Fibroblast of skin of right quadriceps (primary cell): Measurements from ENCODE around the gene ATG13.
"Not testable (repeated sequence)": the region's sequence is repeated elsewhere in the genome, so short reads cannot be mapped to it uniquely, and the experiment has no call there.

Source experiments
- DNase-seq: peaks from one replicate; pipeline ENCODE4 v3.0.0-alpha.2; 2013

The ATG13 gene

GRCh38 chr11:46649180-46649738, 31.9 kb downstream of the ATG13 start:
- DNase-seq: peak; percentile 96

GRCh38 chr11:46655631-46656030, 38.3 kb downstream of the ATG13 start:
- DNase-seq: no peak

- DNase-seq: no peak
These were observed 39.8 kb downstream of the ATG13 start for GRCh38 chr11:46657186-46657585.

DNA sequence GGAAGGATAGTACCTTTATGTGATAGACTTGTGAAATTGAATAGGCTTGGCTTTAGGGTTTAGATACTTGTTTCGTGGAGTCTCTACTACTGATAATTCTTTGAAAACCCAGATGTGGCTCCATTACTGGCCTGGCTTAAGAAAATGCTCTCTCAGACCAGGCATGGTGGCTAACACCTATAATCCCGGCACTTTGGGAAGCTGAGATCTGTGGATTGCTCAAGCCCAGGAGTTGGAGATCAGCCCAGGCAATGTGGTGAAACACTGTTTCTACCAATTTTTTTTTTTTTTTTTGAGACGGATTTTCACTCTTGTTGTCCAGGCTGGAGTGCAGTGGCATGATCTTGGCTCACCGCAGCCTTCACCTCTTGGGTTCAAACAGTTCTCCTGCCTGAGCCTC, 40.9 kb downstream of the ATG13 start:
- DNase-seq: peak; percentile 45

- DNase-seq: peak; percentile 32
These were observed 42.6 kb downstream of the ATG13 start for GRCh38 chr11:46659908-46660307.

- no peak for DNase-seq
These were observed 44.5 kb downstream of the ATG13 start for GRCh38 chr11:46661836-46662235.

GRCh38 chr11:46662366-46662765, 45.0 kb downstream of the ATG13 start:
- DNase-seq: no peak

DNA sequence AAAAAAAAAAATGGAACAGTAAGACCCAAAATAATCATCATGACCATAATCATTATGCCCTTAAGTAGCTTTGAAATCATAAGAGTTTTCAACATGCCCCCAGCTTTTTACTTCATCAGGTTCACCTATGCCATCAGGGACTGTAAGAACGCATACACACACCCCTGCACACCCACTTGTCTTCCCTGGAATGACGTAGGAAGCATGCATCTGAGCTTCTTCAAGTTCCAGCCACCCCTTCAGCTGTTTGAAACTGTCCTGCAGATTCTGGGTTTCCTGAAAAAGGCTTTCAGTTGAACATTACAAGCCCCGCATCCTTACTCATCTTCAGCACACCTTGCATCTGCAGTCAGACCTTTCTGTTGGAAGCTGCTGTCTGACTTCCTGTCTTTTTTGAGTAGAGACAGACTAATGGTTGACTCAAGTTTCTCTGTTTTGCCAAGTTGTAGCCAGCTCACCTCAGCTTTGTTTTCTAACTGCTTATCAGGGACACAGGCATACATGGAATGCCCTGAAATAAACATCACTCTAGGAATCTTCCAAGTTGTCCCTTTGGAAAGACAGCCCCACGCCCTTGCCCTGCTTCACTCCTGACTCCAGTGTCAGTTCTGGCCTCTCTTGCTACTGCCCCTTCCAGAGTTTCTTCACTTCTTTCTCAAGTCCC, 46.1 kb downstream of the ATG13 start:
- no peak for DNase-seq

- DNase-seq: no peak
These were observed 47.3 kb downstream of the ATG13 start for GRCh38 chr11:46664612-46665011.

GRCh38 chr11:46665356-46665755, 48.0 kb downstream of the ATG13 start:
- no peak for DNase-seq

DNA sequence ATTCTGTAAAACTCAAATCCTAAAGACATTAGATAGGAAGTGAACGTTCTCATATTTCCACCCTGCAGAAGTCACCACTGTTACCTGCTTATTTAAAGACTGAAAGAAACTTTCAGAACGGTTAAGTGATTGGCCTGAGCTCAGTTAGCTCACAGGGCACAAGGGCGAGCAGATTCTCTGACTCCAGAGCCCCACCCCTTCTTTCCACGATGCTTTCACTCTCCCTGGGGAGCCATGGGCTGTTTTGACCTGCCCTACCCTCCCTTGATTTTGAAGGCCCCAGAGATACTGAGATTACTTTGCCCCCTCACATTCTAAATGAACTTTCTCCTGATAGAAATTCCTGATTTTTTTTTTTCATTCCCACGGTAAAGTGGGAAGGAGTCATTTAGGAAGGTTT, 49.2 kb downstream of the ATG13 start:
- DNase-seq: no peak

DNA sequence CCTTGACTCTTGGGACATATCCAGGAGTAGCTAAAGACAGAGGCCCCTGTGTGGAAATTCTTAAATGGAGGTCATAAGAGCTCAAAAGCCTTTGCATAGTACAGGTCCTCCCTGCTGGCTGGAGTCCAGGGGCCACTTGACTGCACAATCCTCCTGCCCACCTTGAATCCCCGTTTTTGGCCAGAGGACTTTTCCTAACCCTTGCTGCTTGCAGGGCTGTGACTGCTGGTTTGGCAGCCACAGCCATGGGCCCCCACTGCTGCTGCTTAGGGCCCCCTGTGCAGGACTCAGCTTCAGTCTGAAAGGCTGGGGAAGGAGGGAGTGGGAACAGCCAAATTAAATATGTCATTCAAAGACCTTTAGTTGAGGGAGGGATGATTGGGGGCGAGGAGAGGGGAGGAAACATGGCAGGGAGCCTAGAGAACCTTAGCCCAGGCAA, 49.7 kb downstream of the ATG13 start:
- DNase-seq: no peak

GRCh38 chr11:46668480-46669085, 51.2 kb downstream of the ATG13 start:
- DNase-seq: no peak

DNA sequence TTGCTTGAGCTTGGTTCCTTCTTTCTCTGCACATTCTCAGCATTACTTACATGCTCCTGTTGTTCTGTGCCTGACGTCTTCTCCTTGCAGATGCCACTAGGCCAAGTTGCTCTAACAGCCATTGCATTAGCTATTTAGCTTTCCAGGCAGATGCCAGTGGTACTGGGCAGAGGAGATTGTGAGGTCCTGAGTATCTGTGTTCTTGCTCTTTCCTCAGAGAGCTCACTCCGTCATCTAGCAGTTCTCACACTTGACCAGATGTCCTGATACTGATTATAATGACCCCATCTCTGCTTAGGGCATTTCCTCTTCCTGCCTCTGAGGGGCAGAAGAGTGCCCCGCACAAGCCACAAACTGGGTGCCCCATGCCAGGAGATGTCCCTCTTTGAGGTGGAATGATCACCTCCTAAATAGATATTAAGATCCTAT, 52.4 kb downstream of the ATG13 start:
- DNase-seq: no peak

- not testable (repeated sequence) for DNase-seq
These were observed 53.2 kb downstream of the ATG13 start for GRCh38 chr11:46670521-46670920.

- no peak for DNase-seq
These were observed 54.6 kb downstream of the ATG13 start for GRCh38 chr11:46671958-46672315.

DNA sequence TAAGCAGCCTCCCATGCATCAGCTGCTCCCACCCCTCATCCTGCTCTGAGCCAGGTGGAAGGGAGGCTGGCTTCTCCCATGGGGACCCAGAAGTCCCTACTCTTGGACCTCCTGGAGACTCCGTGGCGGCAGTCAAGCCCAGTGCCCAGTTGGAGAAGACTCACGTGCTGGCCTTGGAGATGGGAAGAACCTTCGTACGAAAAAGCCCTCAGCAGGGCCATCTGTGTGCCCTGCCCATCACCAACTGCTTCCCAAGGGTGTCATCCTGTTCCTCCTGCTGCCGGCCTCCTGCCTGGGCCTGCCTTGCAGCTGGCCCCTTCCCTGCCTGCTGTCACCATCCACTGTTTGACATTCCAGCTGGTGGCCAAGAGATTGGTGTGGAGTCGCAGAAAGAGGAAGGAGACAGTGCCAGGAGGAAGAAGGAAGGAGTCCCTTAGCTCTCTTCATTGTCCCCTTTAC, 55.1 kb downstream of the ATG13 start:
- no peak for DNase-seq

DNA sequence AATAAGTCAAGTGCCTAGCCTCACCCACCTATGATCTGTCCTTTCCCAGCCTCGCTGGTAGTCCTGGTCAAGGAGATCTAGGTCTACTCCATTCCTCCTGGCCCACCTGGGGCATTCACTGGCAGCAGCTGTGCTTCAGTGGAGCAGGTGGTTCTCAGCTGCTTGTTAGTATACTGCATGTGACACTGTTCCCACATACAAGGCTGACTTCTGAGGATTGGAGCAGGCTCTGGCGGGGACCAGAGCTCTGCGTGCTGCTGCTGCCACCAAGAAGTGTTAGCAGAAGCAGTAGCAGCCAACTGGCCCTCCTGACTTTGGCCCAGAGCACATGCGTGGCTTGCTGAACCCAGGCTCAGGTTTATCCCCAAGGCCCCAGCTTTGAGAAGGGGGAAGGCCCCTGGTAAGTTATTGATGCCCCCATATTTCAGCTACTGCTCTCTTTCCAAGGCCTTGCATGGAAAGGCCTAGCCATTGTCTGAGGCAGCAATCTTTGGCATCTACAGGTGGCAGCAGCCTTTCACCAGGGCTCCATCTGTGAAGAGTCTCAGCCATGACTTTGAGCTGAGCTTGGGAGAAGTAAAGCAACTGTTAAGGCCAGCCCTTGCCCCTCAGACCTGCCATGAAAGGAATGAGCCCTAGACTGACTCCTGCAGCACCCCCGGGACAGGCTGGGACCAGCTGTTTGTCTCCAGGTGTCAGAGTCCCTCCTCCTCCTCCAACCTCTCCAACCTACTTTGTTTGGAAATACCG, 56.5 kb downstream of the ATG13 start:
- no peak for DNase-seq

- no peak for DNase-seq
These were observed 57.3 kb downstream of the ATG13 start for GRCh38 chr11:46674463-46675287.

DNA sequence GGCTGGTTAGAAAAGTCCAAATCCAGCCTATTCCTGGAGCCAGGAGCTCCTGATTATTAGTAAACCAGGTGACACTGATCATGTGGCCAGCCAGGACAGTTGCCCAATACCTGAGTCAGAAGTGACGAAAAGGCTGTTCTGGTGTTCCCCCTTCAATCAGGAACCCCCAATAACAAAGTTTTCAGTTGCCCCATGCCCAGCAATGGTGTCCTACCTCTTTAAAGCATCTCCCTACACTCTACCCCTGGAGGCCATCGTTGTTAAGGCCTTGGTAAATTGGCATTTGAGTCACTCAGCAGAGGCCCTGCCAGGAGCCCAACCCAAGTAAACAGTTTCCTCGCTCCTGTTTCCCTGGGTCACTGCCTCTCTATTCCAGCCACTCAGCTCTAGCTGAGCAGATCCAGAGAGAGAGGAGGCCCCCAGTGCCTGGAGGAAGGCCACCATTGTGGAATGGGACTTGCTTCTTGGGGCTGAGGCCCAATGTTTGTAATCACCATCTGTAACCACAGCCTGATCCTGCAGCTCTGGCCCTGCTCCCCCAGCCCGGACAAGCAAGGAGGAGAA, 58.0 kb downstream of the ATG13 start:
- DNase-seq: peak; percentile 32

- DNase-seq: no peak
These were observed 58.6 kb downstream of the ATG13 start for GRCh38 chr11:46675949-46676348.

DNA sequence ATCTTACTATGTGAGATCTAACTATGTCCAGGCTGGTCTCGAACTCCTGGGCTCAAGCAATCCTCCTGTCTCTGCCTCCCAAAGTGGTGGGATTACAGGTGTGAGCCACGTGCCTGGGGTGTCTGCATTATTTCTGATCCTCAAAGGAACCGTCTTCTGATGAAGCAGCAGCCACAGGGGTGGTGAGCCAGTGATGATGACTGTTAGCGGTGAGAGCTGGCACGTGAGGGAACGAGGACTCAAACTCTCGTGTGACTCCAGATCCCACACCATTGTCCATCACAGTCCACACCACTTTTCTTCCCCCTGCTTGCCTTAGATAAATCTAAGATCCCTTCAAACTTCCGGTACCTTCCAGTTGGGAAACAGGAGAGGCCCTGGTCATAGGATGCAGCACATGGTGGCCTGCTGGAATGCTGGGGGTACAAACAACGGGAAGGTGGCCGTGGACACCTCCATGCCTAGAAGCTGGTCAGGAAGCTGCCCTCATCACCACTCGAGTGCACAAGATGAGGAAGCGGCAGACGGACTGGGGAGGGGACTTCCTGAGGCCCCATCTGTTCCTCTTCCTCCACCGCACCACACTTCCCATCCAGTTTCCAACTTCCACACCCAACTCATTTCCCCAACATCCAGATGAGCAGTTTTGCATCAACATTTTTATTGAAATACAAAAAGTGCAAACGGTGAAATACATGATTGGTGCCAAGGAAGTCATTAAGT, 59.2 kb downstream of the ATG13 start:
- DNase-seq: no peak
